ENCODE results near the gene CCS.

DNA sequence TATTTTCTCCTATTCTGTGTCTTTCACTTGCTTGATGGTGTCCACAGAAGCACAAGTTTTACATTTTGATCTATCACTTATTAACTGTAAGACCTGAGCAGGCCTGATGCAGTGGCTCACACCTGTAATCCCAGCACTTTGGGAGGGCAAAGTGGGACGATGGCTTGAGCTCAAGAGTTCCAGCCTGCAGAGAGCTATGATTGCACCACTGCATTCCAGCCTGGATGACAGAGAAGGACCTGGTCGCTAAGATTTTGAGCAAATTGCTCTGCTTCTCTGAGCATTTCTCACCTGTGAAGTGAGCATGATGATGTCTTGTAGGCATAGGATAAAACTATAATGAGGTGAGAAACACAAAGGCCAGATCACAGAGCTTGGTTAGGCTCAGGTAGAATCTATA lies 6.8 kb upstream of the CCS start:
- TF ChIP-seq, protein P1, sequence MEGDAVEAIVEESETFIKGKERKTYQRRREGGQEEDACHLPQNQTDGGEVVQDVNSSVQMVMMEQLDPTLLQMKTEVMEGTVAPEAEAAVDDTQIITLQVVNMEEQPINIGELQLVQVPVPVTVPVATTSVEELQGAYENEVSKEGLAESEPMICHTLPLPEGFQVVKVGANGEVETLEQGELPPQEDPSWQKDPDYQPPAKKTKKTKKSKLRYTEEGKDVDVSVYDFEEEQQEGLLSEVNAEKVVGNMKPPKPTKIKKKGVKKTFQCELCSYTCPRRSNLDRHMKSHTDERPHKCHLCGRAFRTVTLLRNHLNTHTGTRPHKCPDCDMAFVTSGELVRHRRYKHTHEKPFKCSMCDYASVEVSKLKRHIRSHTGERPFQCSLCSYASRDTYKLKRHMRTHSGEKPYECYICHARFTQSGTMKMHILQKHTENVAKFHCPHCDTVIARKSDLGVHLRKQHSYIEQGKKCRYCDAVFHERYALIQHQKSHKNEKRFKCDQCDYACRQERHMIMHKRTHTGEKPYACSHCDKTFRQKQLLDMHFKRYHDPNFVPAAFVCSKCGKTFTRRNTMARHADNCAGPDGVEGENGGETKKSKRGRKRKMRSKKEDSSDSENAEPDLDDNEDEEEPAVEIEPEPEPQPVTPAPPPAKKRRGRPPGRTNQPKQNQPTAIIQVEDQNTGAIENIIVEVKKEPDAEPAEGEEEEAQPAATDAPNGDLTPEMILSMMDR (IDR thresholded peaks at IDR 0.05; ENCODE audit: low read length), result no peak
- TF ChIP-seq EZH2 (IDR thresholded peaks at IDR 0.05; ENCODE audit: borderline replicate concordance, low read length), result no peak
